A673 (cell line): ENCODE measurements around the gene OSBP2. TPM values are rescaled to one million over a fixed set of nuclear protein-coding genes. Genes with fewer than 3 reads are reported as not detected.

Experiments
- BruUV-seq: library from RNA; stranded (reverse); fragments of 400-500 nt; replicated peaks from 2 replicates; lab custom pipeline; 2021; lab: Mats Ljungman, UMichigan
- CTCF ChIA-PET: fragments of 300-600 bp; sonication (Branson Sonifier 250); formaldehyde crosslinking; loops from one replicate; lab custom pipeline; 2022; ENCODE audit warnings: antibody characterized with exemption; lab: Charles Lee
- POLR2A ChIA-PET: fragments of 300-600 bp; sonication (Branson Sonifier 250); formaldehyde crosslinking; loops from one replicate; lab custom pipeline; 2022; ENCODE audit warnings: antibody characterized with exemption; ENCODE audit not compliant: low non-redundant PET; lab: Charles Lee
- DNase-seq: peaks from one replicate; pipeline ENCODE4 v3.0.0-alpha.2; 2015; ENCODE audit warnings: low spot score
- H3K27ac ChIP-seq: fragments of 200-600 bp; sonication (generic); 2 replicates; pipeline ENCODE4 v1.5.1; 2016; ENCODE audit warnings: mixed run types, low read depth, mild to moderate bottlenecking, mixed read lengths, antibody characterized with exemption, low read length; ENCODE audit not compliant: poor library complexity, severe bottlenecking
- H3K27me3 ChIP-seq: fragments of 200-600 bp; sonication (generic); replicated peaks from 2 replicates; pipeline ENCODE4 v1.6.1; 2017; ENCODE audit warnings: mixed run types, low read depth, mild to moderate bottlenecking, mixed read lengths, antibody characterized with exemption, low read length; ENCODE audit not compliant: insufficient read depth, poor library complexity
- H3K36me3 ChIP-seq: fragments of 200-600 bp; sonication (generic); 2 replicates; pipeline ENCODE4 v1.6.1; 2016; ENCODE audit warnings: mixed run types, mild to moderate bottlenecking, mixed read lengths, antibody characterized with exemption, low read length; ENCODE audit not compliant: insufficient read depth, poor library complexity, severe bottlenecking
- H3K4me1 ChIP-seq: fragments of 200-600 bp; sonication (generic); 2 replicates; pipeline ENCODE4 v1.6.1; 2017; ENCODE audit warnings: mixed run types, mild to moderate bottlenecking, mixed read lengths, antibody characterized with exemption, low read length; ENCODE audit not compliant: insufficient read depth, poor library complexity, severe bottlenecking
- H3K4me3 ChIP-seq: fragments of 200-600 bp; sonication (generic); 2 replicates; pipeline ENCODE4 v1.5.1; 2016; ENCODE audit warnings: low read depth, mixed run types, mild to moderate bottlenecking, mixed read lengths, low read length; ENCODE audit not compliant: poor library complexity, severe bottlenecking
- H3K9me3 ChIP-seq: fragments of 200-600 bp; sonication (generic); 2 replicates; pipeline ENCODE4 v1.6.1; 2016; ENCODE audit warnings: mixed run types, low read depth, mild to moderate bottlenecking, mixed read lengths, antibody characterized with exemption, low read length; ENCODE audit not compliant: poor library complexity, severe bottlenecking
- CTCF ChIP-seq: fragments of 300-800, 200-600 bp; sonication (generic); conservative IDR thresholded peaks from 2 replicates; pipeline ENCODE4 v1.5.1; 2017; ENCODE audit warnings: low read depth, mild to moderate bottlenecking, antibody characterized with exemption, low read length, moderate library complexity, mixed read lengths
- EZH2 ChIP-seq: fragments of 200-600 bp; sonication (generic); IDR thresholded peaks from 2 replicates; pipeline ENCODE4 v1.6.1; 2017; ENCODE audit warnings: borderline replicate concordance, low read depth, mild to moderate bottlenecking, mixed read lengths, antibody characterized with exemption, low read length; ENCODE audit not compliant: poor library complexity, severe bottlenecking
- intact Hi-C: fragments of 100-400 bp; cut with micrococcal nuclease; formaldehyde crosslinking; loops from one replicate; pipeline ENCODE4 v1.10.0; 2022; ENCODE audit not compliant: unreplicated experiment
- total RNA-seq: library from RNA; stranded (reverse); gene quantifications from 2 replicates; pipeline ENCODE4 v1.2.3, GENCODE V29; 2021

OSBP2 gene
- total RNA-seq, 1 experiment from 2014 or later: 1.8 TPM

DNA sequence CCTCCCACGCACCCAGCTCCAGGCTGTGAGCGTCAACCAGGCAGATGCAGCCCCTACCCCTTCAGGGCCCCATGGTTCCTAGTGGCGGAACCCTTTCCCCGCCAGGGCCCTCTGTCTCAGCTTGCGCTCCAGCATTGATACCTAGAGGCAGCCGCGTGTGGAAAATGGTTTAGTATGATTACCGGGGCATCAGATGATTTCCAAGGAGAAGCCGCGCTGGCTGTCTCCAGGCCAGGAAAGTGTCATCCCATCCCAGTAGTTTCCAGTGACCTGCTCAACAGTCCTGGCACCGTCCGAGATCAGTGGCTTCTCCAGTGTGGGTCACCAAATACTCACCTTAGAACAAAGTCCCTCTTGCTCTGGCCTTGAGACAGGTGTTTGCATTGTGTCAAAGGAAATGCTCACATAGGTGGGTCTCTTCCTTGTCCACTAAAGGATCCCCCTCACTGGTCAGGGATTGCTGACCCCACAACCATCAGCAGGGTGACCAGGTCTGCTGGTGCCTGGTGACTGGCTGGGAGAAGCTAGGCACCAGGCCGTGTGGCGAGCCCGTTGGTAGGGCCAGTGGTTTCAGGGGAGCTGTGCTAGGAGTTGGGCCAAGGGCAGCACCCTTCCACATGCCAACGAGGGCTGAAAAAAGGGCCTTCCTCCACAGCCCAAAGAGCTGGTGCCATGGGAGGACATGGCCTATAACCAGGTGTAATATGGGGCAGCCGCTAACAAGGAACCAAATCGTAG lies 164.5 kb downstream of the OSBP2 start:
- TF ChIP-seq EZH2 (no peak), CTCF (no peak)

GRCh38 chr22:30859714-30860095 lies 165.0 kb downstream of the OSBP2 start:
- CTCF ChIA-PET: no interaction called here
- TF ChIP-seq EZH2: no peak
- no peak for TF ChIP-seq CTCF
- Histone ChIP-seq H3K4me3 (no peak overlapping the region), H3K36me3 (no peaks in the 10 kb centered on the region), H3K27ac (no peak overlapping the region), H3K4me1 (no peaks in the 10 kb centered on the region), H3K9me3 (no peaks in the 10 kb centered on the region), H3K27me3 (no peaks in the 10 kb centered on the region)
- no TSS peak for BruUV-seq
- no peak for DNase-seq
- intact Hi-C loops: no loop called here
- POLR2A ChIA-PET: no interaction called here

More for the DNA sequence above, 164.5 kb downstream of the OSBP2 start:
- no peak for DNase-seq
- no peaks in the 10 kb centered on the region for H3K36me3 ChIP-seq
- intact Hi-C loops: no loop called here
- H3K4me3 ChIP-seq: no peak overlapping the region
- H3K4me1 ChIP-seq: no peaks in the 10 kb centered on the region
- H3K27ac ChIP-seq: no peak overlapping the region
- no peaks in the 10 kb centered on the region for H3K27me3 ChIP-seq
- POLR2A ChIA-PET: no interaction called here
- CTCF ChIA-PET: no interaction called here
- no TSS peak for BruUV-seq
- no peaks in the 10 kb centered on the region for H3K9me3 ChIP-seq

DNA sequence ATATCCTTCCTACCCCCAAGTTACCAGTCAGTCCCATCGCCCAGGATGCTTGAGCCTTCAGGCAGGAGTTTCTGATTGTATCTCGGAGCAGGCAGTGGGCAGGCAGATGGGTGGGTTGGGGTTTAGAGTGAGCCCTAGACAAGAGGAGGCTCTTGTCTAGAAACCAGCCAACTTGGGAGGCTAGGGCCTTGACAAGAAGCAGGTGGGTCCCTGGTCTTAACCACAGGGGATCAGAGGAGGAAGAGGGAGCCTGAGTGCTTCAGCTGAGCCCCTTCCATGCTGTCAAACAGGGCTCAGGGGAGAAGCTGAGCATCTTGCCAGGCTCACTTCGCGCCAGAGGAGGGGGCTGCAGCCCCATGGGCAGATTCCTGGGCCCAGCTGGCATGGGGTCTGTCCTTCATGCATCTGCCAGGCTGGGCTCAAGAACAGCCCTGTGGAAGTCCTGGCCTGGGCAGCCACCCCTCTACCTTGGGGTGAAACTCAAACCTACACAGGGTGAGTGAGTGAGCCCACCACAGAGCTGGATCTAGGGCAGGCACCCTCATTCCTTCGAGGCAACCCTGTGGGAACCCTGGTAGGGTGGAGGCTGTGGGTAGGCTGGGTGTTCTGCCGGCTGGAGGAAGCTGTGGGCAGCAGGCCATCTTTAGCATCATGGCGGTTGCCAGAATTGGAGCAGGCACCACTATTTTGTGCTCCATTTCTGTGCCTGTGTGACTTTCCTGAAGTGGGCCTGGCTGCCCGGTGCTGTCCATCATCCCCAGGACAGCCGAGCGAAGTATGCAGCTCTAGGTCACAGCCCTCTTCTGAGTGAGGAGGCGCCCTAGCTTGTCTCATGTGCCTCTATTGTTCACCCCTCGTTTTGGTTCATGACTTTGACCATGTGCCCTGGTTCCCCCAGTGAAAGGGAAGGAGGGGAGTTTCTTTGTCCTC lies 165.8 kb downstream of the OSBP2 start:
- H3K4me3 ChIP-seq: no peak overlapping the region
- intact Hi-C loops: no loop called here
- no peak overlapping the region for H3K27ac ChIP-seq
- H3K9me3 ChIP-seq: no peaks in the 10 kb centered on the region
- no peak for DNase-seq
- H3K27me3 ChIP-seq: no peaks in the 10 kb centered on the region
- no peak for TF ChIP-seq CTCF
- no peak for TF ChIP-seq EZH2
- no peaks in the 10 kb centered on the region for H3K4me1 ChIP-seq
- POLR2A ChIA-PET: no interaction called here
- BruUV-seq: no TSS peak
- no peaks in the 10 kb centered on the region for H3K36me3 ChIP-seq
- CTCF ChIA-PET: no interaction called here
